Endothelial cell (in vitro differentiated cells): ENCODE data around the gene STIM2. TPM values are rescaled to one million over a fixed set of nuclear protein-coding genes. Genes with fewer than 3 reads are reported as not detected.
A peak's percentile ranks its signal among the peaks of the same experiment; 100 is the strongest.

Experiments
- DNase-seq: peaks from one replicate; pipeline ENCODE4 v3.0.0; 2021; ENCODE audit warnings: low spot score
- H3K27ac Mint-ChIP-seq: one replicate; pipeline ENCODE4 v1.8.0; 2021; ENCODE audit warnings: mixed read lengths, inconsistent platforms; ENCODE audit not compliant: unreplicated experiment
- H3K27me3 Mint-ChIP-seq: one replicate; pipeline ENCODE4 v1.8.0; 2021; ENCODE audit warnings: mild to moderate bottlenecking, moderate library complexity, mixed read lengths, inconsistent platforms; ENCODE audit not compliant: unreplicated experiment
- H3K36me3 Mint-ChIP-seq: one replicate; pipeline ENCODE4 v1.8.0; 2021; ENCODE audit warnings: mild to moderate bottlenecking, low read depth, mixed read lengths, inconsistent platforms; ENCODE audit not compliant: unreplicated experiment
- H3K4me1 Mint-ChIP-seq: one replicate; pipeline ENCODE4 v1.8.0; 2021; ENCODE audit warnings: mild to moderate bottlenecking, mixed read lengths, inconsistent platforms; ENCODE audit not compliant: unreplicated experiment
- H3K4me3 Mint-ChIP-seq: one replicate; pipeline ENCODE4 v1.8.0; 2021; ENCODE audit warnings: mild to moderate bottlenecking, mixed read lengths, inconsistent platforms; ENCODE audit not compliant: unreplicated experiment
- H3K9me3 Mint-ChIP-seq: one replicate; pipeline ENCODE4 v1.8.0; 2021; ENCODE audit warnings: mixed read lengths, inconsistent platforms; ENCODE audit not compliant: unreplicated experiment
- CTCF ChIP-seq: fragments of 200-600 bp; sonication (generic); IDR thresholded peaks from one replicate; pipeline ENCODE4 v1.5.0; 2021; ENCODE audit warnings: antibody characterized with exemption; ENCODE audit not compliant: unreplicated experiment
- total RNA-seq: library from RNA; stranded (reverse); fragmentation: NEBNext Ultra II Directional; extraction: Animal tissue kit (Norgen Biotek cat#: 25700); gene quantifications from one replicate; pipeline ENCODE4 v1.2.1, GENCODE V29; 2021; ENCODE audit not compliant: unreplicated experiment

STIM2 gene
- total RNA-seq, 1 donor from 2014 or later = 65.7 TPM

DNA sequence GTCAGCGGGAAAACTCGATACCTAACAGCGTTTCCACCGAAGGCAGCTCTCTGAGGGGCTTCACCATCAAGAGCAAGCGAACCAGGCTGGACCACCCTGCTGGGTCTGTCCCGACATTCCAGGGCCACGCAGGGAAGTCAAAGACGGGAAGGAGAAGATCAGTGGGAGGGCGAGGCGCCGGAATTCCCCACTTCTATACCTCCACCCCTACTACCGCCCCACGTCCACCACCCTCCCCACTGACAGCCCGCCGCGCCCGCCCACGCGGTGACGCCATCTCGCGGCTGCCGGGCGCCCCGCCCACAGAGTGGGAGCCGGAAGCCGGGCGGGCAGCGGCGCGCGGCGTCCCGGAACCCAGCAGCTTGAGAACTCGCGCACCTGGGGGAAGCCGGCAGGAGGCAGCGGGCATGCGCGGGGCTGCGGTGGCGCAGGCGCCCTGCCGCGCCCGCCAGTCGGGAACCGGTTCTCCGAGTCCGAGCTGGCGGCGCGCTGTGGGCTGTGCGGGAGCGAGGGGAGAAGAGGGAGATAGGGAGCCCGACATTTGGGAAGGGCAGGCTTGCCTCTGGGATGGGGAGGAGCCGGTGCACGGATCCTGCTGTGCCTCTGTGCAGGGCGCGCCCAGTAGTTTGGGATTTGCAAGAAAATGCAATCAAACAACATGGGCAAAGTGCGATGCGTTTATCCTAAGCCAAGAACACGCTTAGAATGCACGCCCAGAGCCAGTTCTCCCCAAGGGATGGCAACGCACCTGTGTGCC, 3.2 kb upstream of the STIM2 start:
- Mint-ChIP-seq H3K9me3 (no peaks in the 10 kb centered on the region), H3K4me1 (peaks cover 32% of the 10 kb centered on the region), H3K4me3 (peak overlapping the region; percentile 94), H3K36me3 (peaks cover 4% of the 10 kb centered on the region), H3K27me3 (peaks cover 9% of the 10 kb centered on the region), H3K27ac (peak overlapping the region; percentile 84)
- TF ChIP-seq CTCF = no peak
- DNase-seq = peak; percentile 81

DNA sequence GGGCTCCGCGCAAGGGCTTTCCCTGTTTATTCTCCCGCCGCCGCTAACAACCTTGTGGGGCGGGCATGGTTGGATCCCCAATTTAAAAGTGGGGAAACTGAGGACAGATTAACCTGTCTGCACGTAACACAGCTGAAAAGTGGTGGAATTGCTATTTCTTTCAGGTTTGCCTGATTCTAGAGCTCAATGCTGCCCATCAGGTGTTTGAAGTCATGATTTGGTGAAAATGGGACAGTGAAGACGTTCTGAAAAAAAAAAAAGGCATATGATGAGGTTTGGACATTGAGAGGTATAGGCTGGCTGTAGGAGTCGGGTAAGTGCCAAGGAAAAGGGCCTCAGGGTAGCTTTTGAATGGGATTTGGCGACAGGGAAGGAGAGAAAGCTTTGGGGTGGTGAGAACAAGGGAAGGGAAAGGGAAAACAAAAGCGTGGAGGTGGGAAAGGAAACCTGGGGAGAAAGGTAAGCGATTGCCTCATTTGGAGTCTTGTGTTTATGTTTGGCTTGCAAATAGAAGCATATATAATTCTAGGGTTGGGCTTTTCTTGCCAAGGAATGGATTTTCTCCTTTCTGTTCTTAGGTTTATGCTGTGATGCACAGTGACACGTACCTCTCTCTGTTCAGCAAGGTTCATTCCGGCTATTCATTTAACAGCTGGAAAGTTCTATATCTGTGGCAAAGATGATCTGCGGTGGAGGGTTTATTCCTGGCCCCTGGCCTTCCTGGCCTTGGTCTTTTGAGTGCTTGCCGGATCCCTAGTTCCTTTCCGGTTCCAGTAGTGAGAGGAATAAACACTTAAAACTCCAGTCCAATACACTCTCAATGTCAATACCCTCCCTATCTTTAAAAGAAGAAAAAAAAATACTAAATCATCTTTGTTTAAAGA, 2.4 kb upstream of the STIM2 start:
- peaks cover 9% of the 10 kb centered on the region for H3K27me3 Mint-ChIP-seq
- peak overlapping the region; percentile 88 for H3K4me3 Mint-ChIP-seq
- H3K4me1 Mint-ChIP-seq = peaks cover 36% of the 10 kb centered on the region
- no peak for DNase-seq
- H3K9me3 Mint-ChIP-seq = no peaks in the 10 kb centered on the region
- peaks cover 4% of the 10 kb centered on the region for H3K36me3 Mint-ChIP-seq
- H3K27ac Mint-ChIP-seq = peak overlapping the region; percentile 69
- TF ChIP-seq CTCF = no peak

DNA sequence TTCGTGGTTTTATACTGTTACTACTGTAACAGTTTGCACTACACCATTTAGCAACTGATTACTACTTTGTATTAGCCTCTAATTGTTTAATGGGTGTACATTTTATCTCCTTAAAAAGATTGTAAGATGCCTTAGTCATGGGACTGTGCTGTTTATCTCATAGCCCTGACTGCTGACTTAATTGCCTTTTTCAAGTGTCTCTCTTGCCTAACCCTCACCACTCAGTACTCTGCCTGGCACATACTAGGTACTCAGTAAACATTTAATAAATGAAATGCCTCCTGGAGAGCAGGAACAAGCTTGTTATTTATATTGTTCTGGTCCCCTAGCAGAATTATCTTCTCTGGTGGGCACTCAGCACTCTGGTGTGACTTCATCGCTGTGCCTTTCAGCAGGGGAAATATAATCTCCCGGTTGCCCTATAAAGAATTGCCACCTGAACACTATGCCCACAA, 1.7 kb upstream of the STIM2 start:
- DNase-seq = no peak
- H3K9me3 Mint-ChIP-seq = no peaks in the 10 kb centered on the region
- H3K27ac Mint-ChIP-seq = peak overlapping the region; percentile 69
- TF ChIP-seq CTCF = no peak
- H3K4me3 Mint-ChIP-seq = peak overlapping the region; percentile 88
- peaks cover 4% of the 10 kb centered on the region for H3K36me3 Mint-ChIP-seq
- H3K4me1 Mint-ChIP-seq = peaks cover 42% of the 10 kb centered on the region
- H3K27me3 Mint-ChIP-seq = peaks cover 9% of the 10 kb centered on the region

DNA sequence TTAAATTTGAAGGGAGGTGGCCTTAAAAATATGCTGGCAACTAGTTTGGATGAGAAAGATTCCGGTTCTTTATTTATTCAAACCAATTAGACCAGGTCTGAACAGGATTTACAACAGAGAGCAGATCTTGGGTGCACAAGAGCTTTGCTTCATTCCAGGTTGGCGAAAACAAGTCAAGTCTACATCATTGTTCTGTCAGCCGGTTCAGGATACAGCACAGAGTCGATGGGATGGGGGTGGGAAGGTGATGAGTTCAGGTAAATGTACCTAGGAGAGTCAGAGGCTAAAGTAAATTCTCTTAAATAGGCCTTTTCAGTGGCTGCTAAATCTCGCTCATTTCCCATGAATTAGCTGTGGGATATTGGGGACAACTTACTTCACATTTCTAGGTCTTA, 882 bp upstream of the STIM2 start:
- Mint-ChIP-seq H3K9me3 (no peaks in the 10 kb centered on the region), H3K4me3 (peak overlapping the region; percentile 88), H3K36me3 (peaks cover 4% of the 10 kb centered on the region), H3K27ac (peak overlapping the region; percentile 92), H3K27me3 (peaks cover 9% of the 10 kb centered on the region), H3K4me1 (peaks cover 47% of the 10 kb centered on the region)
- no peak for TF ChIP-seq CTCF
- peak; percentile 6 for DNase-seq
